Mucosa of descending colon (tissue), 3 donors: Measurements from ENCODE around the gene CBLB. TPM values are rescaled to one million over a fixed set of nuclear protein-coding genes. Genes with fewer than 3 reads are reported as not detected.

Experiments
- ATAC-seq: fragments of 200-7000 bp; cut with Tn5 transposase; one replicate; pipeline ENCODE4 v1.9.1; 2020; ENCODE audit warnings: mild to moderate bottlenecking, moderate library complexity
- DNase-seq, 3 donors: peaks; one replicate each; pipeline ENCODE4 v3.0.0-alpha.2; 2020
- H3K36me3 ChIP-seq: fragments of 200-600 bp; one replicate; pipeline ENCODE4 v1.8.0; 2021; ENCODE audit warnings: low read depth, mild to moderate bottlenecking
- H3K4me1 ChIP-seq: fragments of 200-600 bp; one replicate; pipeline ENCODE4 v1.8.0; 2021; ENCODE audit warnings: low read depth, mild to moderate bottlenecking
- H3K4me3 ChIP-seq: fragments of 200-600 bp; one replicate; pipeline ENCODE4 v1.8.0; 2021; ENCODE audit warnings: mild to moderate bottlenecking
- H3K9me3 ChIP-seq: fragments of 200-600 bp; one replicate; pipeline ENCODE4 v1.8.0; 2021; ENCODE audit warnings: mild to moderate bottlenecking
- intact Hi-C, 2 donors: fragments of 100-400 bp; cut with DNase I in 1 of 2; cut with micrococcal nuclease in 1 of 2; formaldehyde crosslinking; loops; one replicate each; pipeline versions ENCODE4 v1.11.0 to v1.11.1; 2022; cut with DNase I, micrococcal nuclease
- total RNA-seq, 3 donors: library from RNA; stranded (reverse); fragmentation: NEBNext Ultra II Directional in 2 of 3; extraction: Animal tissue kit (Norgen Biotek cat#: 25700) in 2 of 3; gene quantifications; one replicate each; pipeline versions ENCODE4 v1.2.1 to v1.2.4, GENCODE V29; 2021 to 2023
- TF ChIP-seq, protein P1 (sequence below): fragments of 200-600 bp; IDR thresholded peaks from one replicate; pipeline ENCODE4 v1.8.0; 2022; ENCODE audit warnings: antibody characterized with exemption, mild to moderate bottlenecking
- donor health status: DM: no; HTN: no; CAD: no; lungs with moderate emphysema.
- donor health status: DM: no; HTN: no; CAD: no.
- donor health status: DM: no; HTN: yes; CAD: no.

The CBLB gene
- total RNA-seq, 3 donors from 2014 or later: 41.7 to 52.2 (median 51.0) TPM

DNA sequence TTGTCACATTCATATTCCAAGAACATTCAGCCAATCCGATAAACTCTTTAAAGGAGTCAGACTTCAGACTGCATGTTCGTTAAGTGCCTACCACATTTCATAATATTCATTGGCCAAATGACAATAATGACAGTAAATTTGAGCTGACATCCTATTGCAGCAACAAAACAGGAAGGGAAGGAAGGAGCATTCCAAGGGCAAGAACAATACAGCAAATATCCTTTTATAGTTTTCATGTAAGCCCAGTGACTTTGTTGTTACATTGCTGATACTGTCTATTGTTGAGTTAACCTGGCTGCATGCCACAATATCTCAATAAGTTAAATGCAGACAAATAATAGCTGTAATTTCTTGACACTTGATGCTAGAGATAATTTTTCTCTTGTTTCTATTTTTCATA is 16.4 kb upstream of the CBLB start:
- TF ChIP-seq, protein P1, sequence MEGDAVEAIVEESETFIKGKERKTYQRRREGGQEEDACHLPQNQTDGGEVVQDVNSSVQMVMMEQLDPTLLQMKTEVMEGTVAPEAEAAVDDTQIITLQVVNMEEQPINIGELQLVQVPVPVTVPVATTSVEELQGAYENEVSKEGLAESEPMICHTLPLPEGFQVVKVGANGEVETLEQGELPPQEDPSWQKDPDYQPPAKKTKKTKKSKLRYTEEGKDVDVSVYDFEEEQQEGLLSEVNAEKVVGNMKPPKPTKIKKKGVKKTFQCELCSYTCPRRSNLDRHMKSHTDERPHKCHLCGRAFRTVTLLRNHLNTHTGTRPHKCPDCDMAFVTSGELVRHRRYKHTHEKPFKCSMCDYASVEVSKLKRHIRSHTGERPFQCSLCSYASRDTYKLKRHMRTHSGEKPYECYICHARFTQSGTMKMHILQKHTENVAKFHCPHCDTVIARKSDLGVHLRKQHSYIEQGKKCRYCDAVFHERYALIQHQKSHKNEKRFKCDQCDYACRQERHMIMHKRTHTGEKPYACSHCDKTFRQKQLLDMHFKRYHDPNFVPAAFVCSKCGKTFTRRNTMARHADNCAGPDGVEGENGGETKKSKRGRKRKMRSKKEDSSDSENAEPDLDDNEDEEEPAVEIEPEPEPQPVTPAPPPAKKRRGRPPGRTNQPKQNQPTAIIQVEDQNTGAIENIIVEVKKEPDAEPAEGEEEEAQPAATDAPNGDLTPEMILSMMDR: no peak
- intact Hi-C loops: no loop called here
- no peaks in the 10 kb centered on the region for H3K4me1 ChIP-seq
- H3K4me3 ChIP-seq: no peak overlapping the region
- no peak for ATAC-seq
- no peak for DNase-seq
- H3K36me3 ChIP-seq: no peaks in the 10 kb centered on the region
- no peaks in the 10 kb centered on the region for H3K9me3 ChIP-seq

DNA sequence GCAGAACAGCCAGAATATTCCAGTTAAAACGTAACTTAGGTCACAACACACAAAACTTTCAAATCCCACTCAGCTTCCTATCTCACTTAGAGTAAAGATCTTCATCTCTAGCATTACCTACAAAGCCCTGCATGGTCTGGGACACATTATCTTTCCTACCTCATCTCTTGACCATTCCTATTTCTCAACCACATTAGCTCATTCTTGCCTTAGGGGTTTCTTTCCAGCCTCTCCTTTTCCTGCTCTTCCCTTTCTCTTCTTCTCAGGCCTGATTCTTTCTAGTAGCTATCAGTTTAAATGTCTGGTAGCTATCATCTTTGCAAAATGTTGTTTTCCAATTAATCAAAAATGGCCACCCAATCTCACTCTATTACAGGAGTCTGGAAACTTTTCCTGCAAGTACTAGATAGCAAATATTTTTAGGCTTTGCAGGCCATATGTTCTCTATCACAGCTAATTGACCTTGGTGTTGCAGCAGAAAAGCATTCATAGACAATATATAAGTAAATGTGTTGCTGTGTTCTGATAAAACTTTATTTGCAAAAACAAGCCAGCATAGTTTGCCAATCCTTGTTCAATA is 15.1 kb upstream of the CBLB start:
- TF ChIP-seq, protein P1: no peak
- no peaks in the 10 kb centered on the region for H3K4me1 ChIP-seq
- no peak for ATAC-seq
- intact Hi-C loops: no loop called here
- H3K36me3 ChIP-seq: no peaks in the 10 kb centered on the region
- no peak overlapping the region for H3K4me3 ChIP-seq
- DNase-seq: no peak
- H3K9me3 ChIP-seq: no peaks in the 10 kb centered on the region

DNA sequence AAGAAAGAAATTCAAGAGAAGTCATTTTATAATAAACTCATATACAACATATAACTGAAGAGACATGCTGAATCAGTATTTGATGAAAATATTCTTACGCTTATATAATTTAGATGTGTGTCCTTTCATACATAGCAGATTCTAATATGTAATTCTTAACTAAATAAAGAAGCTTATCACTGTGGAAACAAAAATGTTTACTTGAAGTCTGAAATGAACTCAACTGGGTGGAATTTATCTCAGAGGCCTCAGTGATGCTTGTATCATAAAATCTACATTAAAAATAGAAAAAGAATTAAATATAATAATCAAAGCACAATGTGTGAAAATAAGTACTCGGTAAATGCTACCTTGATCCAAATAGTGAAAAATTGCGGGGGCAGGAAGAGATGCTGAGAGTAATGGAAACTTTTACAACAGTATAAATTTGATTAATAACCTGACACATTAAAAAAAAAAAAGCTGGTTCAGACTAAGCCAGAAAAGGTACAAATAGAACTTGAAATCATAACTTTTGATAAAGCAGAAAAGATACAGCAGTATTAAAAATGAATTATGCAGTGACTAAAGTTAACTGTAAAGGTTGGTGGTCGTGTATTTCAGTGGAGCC is 12.0 kb upstream of the CBLB start:
- ATAC-seq: no peak

DNA sequence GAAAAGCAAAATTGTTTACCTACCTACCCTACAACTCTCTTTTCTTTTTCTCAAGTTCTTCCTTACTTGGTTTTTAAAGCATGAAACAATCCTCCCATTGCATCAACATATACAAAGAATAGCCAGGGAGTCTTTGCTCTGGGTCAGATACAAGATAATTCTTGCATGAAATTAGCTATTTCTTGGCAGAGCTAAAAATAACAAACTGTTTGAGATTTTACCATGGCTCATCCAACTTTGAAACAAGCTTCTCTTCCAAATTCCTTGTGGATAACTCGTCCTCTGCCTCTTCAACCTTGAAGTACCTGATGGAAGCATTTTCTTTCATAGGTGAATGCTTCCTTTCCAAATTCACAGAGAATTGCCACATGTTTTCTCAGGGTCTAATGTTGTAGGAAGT is 9.2 kb upstream of the CBLB start:
- H3K9me3 ChIP-seq: no peaks in the 10 kb centered on the region
- no peak for DNase-seq
- no peaks in the 10 kb centered on the region for H3K36me3 ChIP-seq
- intact Hi-C loops: no loop called here
- ATAC-seq: no peak
- peaks cover 10% of the 10 kb centered on the region for H3K4me1 ChIP-seq
- no peak overlapping the region for H3K4me3 ChIP-seq
- TF ChIP-seq, protein P1: no peak

More for the DNA sequence above, 12.0 kb upstream of the CBLB start:
- intact Hi-C loops: no loop called here
- TF ChIP-seq, protein P1: no peak
- Histone ChIP-seq H3K4me3 (no peak overlapping the region), H3K9me3 (no peaks in the 10 kb centered on the region), H3K36me3 (no peaks in the 10 kb centered on the region), H3K4me1 (peaks cover 10% of the 10 kb centered on the region)
- DNase-seq: no peak

DNA sequence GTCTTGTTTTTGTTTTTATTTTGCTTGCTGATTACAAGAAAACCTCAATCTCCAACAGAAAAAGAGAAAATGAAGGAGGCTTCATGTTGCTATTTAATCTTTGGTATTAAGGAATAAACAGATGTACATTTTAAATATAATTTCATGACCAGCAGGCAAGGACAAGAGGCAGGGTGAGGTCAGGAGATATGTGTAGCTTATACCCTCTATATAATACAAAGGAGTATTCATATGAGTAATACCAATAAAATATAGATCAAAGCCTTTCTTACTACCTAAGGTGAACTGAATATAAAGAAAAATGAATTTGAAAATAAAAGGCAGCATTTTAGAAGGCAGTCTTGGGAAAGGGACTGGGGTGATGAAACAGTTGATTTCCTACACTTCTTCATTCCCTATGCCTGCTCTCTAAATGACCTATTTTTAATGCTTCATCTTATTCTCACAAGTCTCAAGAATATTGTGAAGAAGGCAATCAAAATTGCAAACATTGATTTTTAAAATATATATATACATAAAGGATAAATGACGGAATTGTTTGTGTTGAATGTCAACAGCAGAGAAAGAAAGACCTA is 8.6 kb upstream of the CBLB start:
- H3K4me3 ChIP-seq: no peak overlapping the region
- ATAC-seq (peak; percentile 74), DNase-seq (no peak)
- H3K36me3 ChIP-seq: no peaks in the 10 kb centered on the region
- H3K4me1 ChIP-seq: peaks cover 10% of the 10 kb centered on the region
- intact Hi-C loops: no loop called here
- no peaks in the 10 kb centered on the region for H3K9me3 ChIP-seq
- TF ChIP-seq, protein P1: no peak
